Subcutaneous abdominal adipose tissue (tissue), 5 donors: ENCODE measurements around the gene PIGU.

Experiments
- H3K27ac ChIP-seq: one replicate; pipeline ENCODE4 v1.7.0; 2013; ENCODE audit warnings: low read depth, mild to moderate bottlenecking, inconsistent platforms, low read length, moderate library complexity
- H3K27me3 ChIP-seq, 5 donors: one replicate each; pipeline ENCODE4 v1.7.0; 2013; ENCODE audit warnings: low read length in 5 of 5, inconsistent platforms in 1 of 5; ENCODE audit not compliant: control insufficient read depth in 5 of 5, insufficient read depth in 4 of 5
- H3K36me3 ChIP-seq, 5 donors: one replicate each; pipeline ENCODE4 v1.7.0; 2013; ENCODE audit warnings: low read length in 5 of 5; ENCODE audit not compliant: control insufficient read depth in 5 of 5, insufficient read depth in 5 of 5
- H3K4me1 ChIP-seq, 5 donors: one replicate each; pipeline ENCODE4 v1.7.0; 2013; ENCODE audit warnings: low read length in 5 of 5, mild to moderate bottlenecking in 3 of 5, moderate library complexity in 1 of 5; ENCODE audit not compliant: control insufficient read depth in 5 of 5, insufficient read depth in 5 of 5
- H3K4me3 ChIP-seq, 5 donors: one replicate each; pipeline ENCODE4 v1.7.0; 2013; ENCODE audit warnings: low read length in 5 of 5, low read depth in 1 of 5
- H3K9ac ChIP-seq, 5 donors: one replicate each; pipeline ENCODE4 v1.7.0; 2013; ENCODE audit warnings: low read length in 5 of 5, mild to moderate bottlenecking in 4 of 5, moderate library complexity in 3 of 5
- H3K9me3 ChIP-seq, 5 donors: one replicate each; pipeline ENCODE4 v1.7.0; 2013; ENCODE audit warnings: low read length in 5 of 5; ENCODE audit not compliant: control insufficient read depth in 5 of 5
- donor health status: healthy.
- donor health status: healthy.
- donor health status: healthy.
- donor health status: healthy.
- donor health status: healthy.

The PIGU gene

DNA sequence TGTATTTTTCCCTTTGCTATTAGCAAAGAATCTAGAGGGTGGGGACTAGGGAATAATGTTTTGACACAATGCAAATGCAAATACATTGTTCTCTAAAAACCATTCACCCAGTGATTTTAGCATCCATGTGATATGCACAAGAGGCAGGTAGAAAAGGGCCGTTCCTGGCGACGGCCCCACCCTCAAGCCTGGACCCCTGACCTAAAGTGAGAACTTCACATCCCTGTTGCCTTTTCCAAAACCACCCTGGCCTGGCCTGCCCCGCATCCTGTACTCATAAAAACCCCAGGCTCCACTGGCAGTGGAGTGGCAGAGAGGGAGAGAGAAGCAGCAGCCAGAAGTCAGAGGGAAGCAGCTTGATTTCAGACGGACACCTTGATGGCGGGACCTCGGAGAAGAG is 69.8 kb downstream of the PIGU start:
- H3K4me3 ChIP-seq = no peak overlapping the region
- peaks cover 0 to 5% (median 0%) of the 10 kb centered on the region in 5 donors for H3K36me3 ChIP-seq
- H3K27ac ChIP-seq = no peak overlapping the region
- no peaks in the 10 kb centered on the region for H3K4me1 ChIP-seq
- no peaks in the 10 kb centered on the region for H3K27me3 ChIP-seq
- H3K9ac ChIP-seq = no peak overlapping the region
- no peaks in the 10 kb centered on the region for H3K9me3 ChIP-seq

- H3K4me1 ChIP-seq = peaks cover 0 to 8% (median 2%) of the 10 kb centered on the region in 5 donors
- H3K36me3 ChIP-seq = peaks cover 0 to 5% (median 0%) of the 10 kb centered on the region in 5 donors
- H3K27me3 ChIP-seq = no peaks in the 10 kb centered on the region
- no peak overlapping the region for H3K27ac ChIP-seq
- H3K4me3 ChIP-seq = no peak overlapping the region
- H3K9ac ChIP-seq = no peak overlapping the region
- no peaks in the 10 kb centered on the region for H3K9me3 ChIP-seq
Measured at GRCh38 chr20:34604980-34605788, 71.7 kb downstream of the PIGU start.

DNA sequence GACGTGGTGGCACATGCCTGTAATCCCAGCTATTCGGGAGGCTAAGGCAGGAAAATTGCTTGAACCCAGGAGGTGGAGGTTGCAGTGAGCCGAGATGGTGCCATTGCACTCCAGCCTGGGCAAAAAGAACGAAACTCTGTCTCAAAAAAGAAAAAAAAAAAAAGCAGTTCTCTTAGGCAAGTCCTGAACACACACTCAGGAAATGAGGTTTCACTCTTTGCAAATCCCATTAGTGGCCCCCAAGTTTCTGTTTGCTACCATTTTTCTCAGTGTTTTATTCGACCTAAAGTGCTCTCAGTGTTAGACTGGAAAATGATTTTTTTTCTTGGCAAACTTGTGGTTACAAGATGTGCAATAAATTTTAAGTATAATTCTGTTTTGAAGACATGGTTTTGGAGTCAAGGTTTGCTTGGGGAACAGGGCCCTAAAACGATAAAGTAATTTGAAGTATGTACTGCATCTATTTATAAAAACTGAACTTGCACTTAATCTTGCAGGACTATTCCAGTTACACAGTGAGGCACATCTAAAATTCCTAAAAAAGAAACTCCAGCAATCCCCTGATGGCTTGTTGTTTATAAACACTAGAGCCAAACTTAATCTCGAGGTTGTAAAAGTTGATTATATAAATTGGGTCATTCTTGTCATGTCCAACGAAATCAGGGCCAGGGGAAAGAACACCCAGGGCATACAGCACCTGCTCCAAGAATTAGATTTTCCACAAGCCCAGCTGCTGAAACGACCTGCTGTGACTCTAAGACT is 75.8 kb downstream of the PIGU start:
- peaks cover 0 to 8% (median 2%) of the 10 kb centered on the region in 5 donors for H3K4me1 ChIP-seq
- no peaks in the 10 kb centered on the region for H3K36me3 ChIP-seq
- H3K4me3 ChIP-seq = no peak overlapping the region
- H3K9ac ChIP-seq = no peak overlapping the region
- H3K9me3 ChIP-seq = no peaks in the 10 kb centered on the region
- H3K27ac ChIP-seq = no peak overlapping the region
- no peaks in the 10 kb centered on the region for H3K27me3 ChIP-seq

DNA sequence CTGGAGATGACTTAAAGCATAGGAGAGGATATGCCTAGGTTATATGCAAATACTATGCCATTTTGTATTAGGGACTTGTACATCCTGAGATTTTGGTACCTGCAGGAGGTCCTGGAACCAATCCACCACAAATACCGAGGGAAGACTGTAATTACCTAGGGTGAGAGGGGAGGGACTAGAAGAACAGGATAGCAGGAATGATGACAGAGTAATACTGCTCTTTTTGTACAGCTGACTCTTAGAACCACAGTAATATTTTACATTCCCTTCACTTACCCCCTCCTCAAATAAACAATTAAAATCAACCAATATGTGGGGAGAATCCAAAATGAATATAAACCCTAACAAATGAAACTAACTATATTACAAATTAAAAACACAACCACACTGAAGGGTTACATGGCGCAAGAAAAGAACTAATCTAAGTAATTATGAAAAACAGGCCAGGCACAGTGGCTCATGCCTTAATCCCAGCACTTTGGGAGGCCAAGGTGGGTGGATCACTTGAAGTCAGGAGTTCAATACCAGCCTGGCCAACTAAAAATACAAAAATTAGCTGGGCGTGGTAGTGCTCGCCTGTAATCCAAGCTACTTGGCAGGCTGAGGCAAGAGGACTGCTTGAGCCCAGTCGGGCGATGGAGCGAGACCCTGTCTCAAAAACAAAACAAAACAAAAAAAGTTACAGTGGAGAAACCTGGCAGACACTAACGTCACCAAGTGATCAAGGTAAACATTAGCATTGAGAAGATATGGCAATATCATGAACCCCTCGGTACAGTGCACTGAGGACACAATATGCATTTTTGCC is 81.3 kb downstream of the PIGU start:
- H3K9ac ChIP-seq = no peak overlapping the region
- H3K36me3 ChIP-seq = no peaks in the 10 kb centered on the region
- no peaks in the 10 kb centered on the region for H3K4me1 ChIP-seq
- H3K27me3 ChIP-seq = no peaks in the 10 kb centered on the region
- H3K27ac ChIP-seq = no peak overlapping the region
- H3K4me3 ChIP-seq = no peak overlapping the region
- H3K9me3 ChIP-seq = no peaks in the 10 kb centered on the region

DNA sequence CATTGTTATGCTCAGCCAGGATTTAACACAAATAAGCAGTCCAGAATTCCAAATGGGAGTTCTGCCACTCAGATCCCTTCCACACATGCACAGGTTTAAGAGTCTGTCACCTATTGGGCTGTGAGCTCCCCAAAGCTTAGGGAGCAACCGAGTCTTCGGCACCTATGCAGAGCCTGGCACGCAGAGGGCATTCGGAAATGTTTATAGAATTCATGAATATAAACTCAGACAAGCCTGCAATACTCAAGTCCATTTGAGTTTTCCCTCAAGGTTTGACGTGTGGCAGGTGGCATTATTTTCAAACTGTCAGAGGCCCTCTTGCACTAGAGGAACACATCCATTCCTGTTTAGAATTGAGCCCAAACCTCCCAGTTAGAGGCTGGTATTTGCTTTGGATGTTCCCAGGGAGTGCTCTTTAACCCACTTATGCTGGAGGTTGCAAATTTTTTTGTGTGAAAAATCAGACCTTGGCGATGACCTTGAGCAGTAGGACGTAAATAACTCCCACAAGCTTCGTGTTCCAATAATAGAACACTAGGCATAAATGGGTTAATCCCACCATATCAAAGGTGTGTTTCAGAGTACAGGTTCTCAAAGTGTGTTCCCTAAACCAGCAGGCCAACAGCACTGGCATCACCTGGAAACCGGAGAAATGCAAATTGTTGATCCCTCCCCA is 90.3 kb downstream of the PIGU start:
- Histone ChIP-seq H3K27ac (no peak overlapping the region), H3K9me3 (no peaks in the 10 kb centered on the region), H3K9ac (no peak overlapping the region), H3K4me3 (no peak overlapping the region), H3K27me3 (no peaks in the 10 kb centered on the region), H3K36me3 (peaks cover 5 to 13% (median 7%) of the 10 kb centered on the region in 5 donors), H3K4me1 (peaks cover 3 to 17% (median 7%) of the 10 kb centered on the region in 5 donors)

- no peak overlapping the region for H3K4me3 ChIP-seq
- peaks cover 5 to 23% (median 13%) of the 10 kb centered on the region in 5 donors for H3K4me1 ChIP-seq
- H3K27ac ChIP-seq = no peak overlapping the region
- no peaks in the 10 kb centered on the region for H3K27me3 ChIP-seq
- H3K9me3 ChIP-seq = no peaks in the 10 kb centered on the region
- no peak overlapping the region for H3K9ac ChIP-seq
- H3K36me3 ChIP-seq = peaks cover 5 to 13% (median 7%) of the 10 kb centered on the region in 5 donors
Measured at GRCh38 chr20:34585019-34585418, 91.9 kb downstream of the PIGU start.

DNA sequence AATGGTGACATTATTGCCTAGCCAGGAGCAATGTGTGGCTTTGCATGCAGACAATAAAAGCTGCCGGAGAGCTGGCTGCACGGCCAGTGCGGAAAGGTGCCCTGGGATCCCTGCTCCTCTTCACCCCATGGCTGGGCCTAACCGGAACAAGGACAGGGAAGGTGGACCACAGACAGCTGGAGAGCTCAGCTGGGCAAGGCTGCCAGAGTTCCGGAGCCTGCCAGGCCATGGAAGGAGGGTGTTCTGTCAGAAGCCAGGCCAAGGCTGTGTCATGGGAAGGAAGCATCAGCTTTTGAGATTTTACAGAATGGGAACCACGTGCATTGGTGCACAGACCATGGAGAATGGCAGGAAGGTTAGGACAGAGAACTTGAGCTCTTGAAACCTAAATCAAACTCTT is 93.3 kb downstream of the PIGU start:
- H3K9me3 ChIP-seq = no peaks in the 10 kb centered on the region
- H3K4me1 ChIP-seq = peaks cover 8 to 28% (median 19%) of the 10 kb centered on the region in 5 donors
- H3K4me3 ChIP-seq = no peak overlapping the region
- no peak overlapping the region for H3K27ac ChIP-seq
- no peak overlapping the region for H3K9ac ChIP-seq
- peaks cover 5 to 13% (median 11%) of the 10 kb centered on the region in 5 donors for H3K36me3 ChIP-seq
- no peaks in the 10 kb centered on the region for H3K27me3 ChIP-seq

- Histone ChIP-seq H3K9me3 (no peaks in the 10 kb centered on the region), H3K9ac (no peak overlapping the region), H3K36me3 (peaks cover 5 to 13% (median 11%) of the 10 kb centered on the region in 5 donors), H3K4me3 (no peak overlapping the region), H3K4me1 (peaks cover 9 to 32% (median 25%) of the 10 kb centered on the region in 5 donors), H3K27ac (no peak overlapping the region), H3K27me3 (no peaks in the 10 kb centered on the region)
Measured at GRCh38 chr20:34582911-34583310, 94.0 kb downstream of the PIGU start.

GRCh38 chr20:34582221-34582620 is 94.7 kb downstream of the PIGU start:
- H3K9me3 ChIP-seq = no peaks in the 10 kb centered on the region
- H3K9ac ChIP-seq = no peak overlapping the region
- H3K4me1 ChIP-seq = peaks cover 9 to 32% (median 29%) of the 10 kb centered on the region in 5 donors
- H3K27me3 ChIP-seq = no peaks in the 10 kb centered on the region
- H3K27ac ChIP-seq = peak overlapping the region; percentile 51
- no peak overlapping the region for H3K4me3 ChIP-seq
- H3K36me3 ChIP-seq = peaks cover 0 to 13% (median 11%) of the 10 kb centered on the region in 5 donors
